ENCODE data around the gene NEU3. TPM values are rescaled to one million over a fixed set of nuclear protein-coding genes. Genes with fewer than 3 reads are reported as not detected.

The NEU3 gene
- total RNA-seq, 4 donors from 2014 or later, result 2.6 to 11.7 (median 3.9) TPM

GRCh38 chr11:74992852-74993251, 4.1 kb downstream of the NEU3 start:
- H3K36me3 ChIP-seq, result no peaks in the 10 kb centered on the region

DNA sequence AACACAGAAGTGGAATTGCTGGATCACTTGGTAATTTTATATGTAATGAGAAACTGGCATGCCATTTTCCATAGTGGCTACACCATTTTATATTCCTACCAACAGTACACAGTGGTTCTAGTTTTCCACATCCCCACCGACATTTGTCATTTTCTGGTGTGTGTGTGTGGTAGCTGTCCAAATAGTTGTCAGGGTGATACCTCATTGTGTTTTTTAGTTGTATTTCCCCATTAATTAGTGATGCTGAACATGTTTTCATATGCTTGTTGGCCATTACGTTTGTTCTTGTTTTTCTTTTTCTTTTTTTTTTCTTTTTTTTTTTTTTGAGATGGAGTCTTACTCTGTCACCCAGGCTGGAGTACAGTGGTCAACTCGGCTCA, 12.2 kb downstream of the NEU3 start:
- WGBS, 2 donors (ENCODE audit: low coverage in 1 of 2), result 90 to 100% methylated on average over 2 to 3 of the region's 3 CpGs
- in situ Hi-C loops (cut with MboI; ENCODE audit: low pct_ligation_motif_present in 1 of 4, low pct_unique_long_range_greater_than_20kb in 1 of 4, low sequenced_read_pairs in 3 of 4), result loop anchor here in 1 of 4 donors (25.0 kb wide), 1 partner anchor 236 kb away; the partner anchor contains the start of gene TPBGL
- DNase-seq, result no peak
- TF ChIP-seq POLR2AphosphoS5 (IDR thresholded peaks at IDR 0.05) (no peak), EP300 (IDR thresholded peaks at IDR 0.05; ENCODE audit: low read depth) (no peak), CTCF (IDR thresholded peaks at IDR 0.05) (no peak), POLR2A (IDR thresholded peaks at IDR 0.05) (no peak)
- no peak overlapping the region for H3K27ac ChIP-seq
- H3K9me3 ChIP-seq, result no peaks in the 10 kb centered on the region
- no peaks in the 10 kb centered on the region for H3K27me3 ChIP-seq
- H3K4me1 ChIP-seq, result no peaks in the 10 kb centered on the region
- intact Hi-C loops (cut with DNase I; ENCODE audit: low total_unique reads), result no loop called here
- H3K36me3 ChIP-seq, result peaks cover 0 to 12% (median 4%) of the 10 kb centered on the region in 4 donors
- H3K4me3 ChIP-seq, result no peak overlapping the region

More at GRCh38 chr11:74992852-74993251, 4.1 kb downstream of the NEU3 start:
- Histone ChIP-seq H3K27me3 (no peaks in the 10 kb centered on the region), H3K4me1 (peaks cover 0 to 19% (median 5%) of the 10 kb centered on the region in 4 donors), H3K9me3 (no peaks in the 10 kb centered on the region), H3K27ac (no peak overlapping the region), H3K4me3 (no peak overlapping the region)
- in situ Hi-C loops (cut with MboI; ENCODE audit: low pct_ligation_motif_present in 1 of 4, low pct_unique_long_range_greater_than_20kb in 1 of 4, low sequenced_read_pairs in 3 of 4), result no loop called here
- TF ChIP-seq POLR2AphosphoS5 (IDR thresholded peaks at IDR 0.05) (no peak), POLR2A (IDR thresholded peaks at IDR 0.05) (no peak), CTCF (IDR thresholded peaks at IDR 0.05) (no peak), EP300 (IDR thresholded peaks at IDR 0.05; ENCODE audit: low read depth) (no peak)
- no peak for DNase-seq
- 83 to 86% methylated on average over 3 to 5 of the region's 5 CpGs for WGBS, 2 donors (ENCODE audit: low coverage in 1 of 2)
- intact Hi-C loops (cut with DNase I; ENCODE audit: low total_unique reads), result no loop called here

- WGBS, 2 donors (ENCODE audit: low coverage in 1 of 2), result 96 to 98% methylated on average over 3 of the region's 3 CpGs
- Histone ChIP-seq H3K9me3 (no peaks in the 10 kb centered on the region), H3K27me3 (no peaks in the 10 kb centered on the region), H3K4me3 (no peak overlapping the region), H3K4me1 (no peaks in the 10 kb centered on the region), H3K27ac (no peak overlapping the region), H3K36me3 (peaks cover 0 to 12% (median 5%) of the 10 kb centered on the region in 4 donors)
- in situ Hi-C loops (cut with MboI; ENCODE audit: low pct_ligation_motif_present in 1 of 4, low pct_unique_long_range_greater_than_20kb in 1 of 4, low sequenced_read_pairs in 3 of 4) (loop anchor here in 1 of 4 donors (25.0 kb wide), 1 partner anchor 236 kb away; the partner anchor contains the start of gene TPBGL), intact Hi-C loops (cut with DNase I; ENCODE audit: low total_unique reads) (no loop called here)
- no peak for DNase-seq
- TF ChIP-seq CTCF (IDR thresholded peaks at IDR 0.05), result no peak
- TF ChIP-seq POLR2A (IDR thresholded peaks at IDR 0.05), result no peak
- TF ChIP-seq EP300 (IDR thresholded peaks at IDR 0.05; ENCODE audit: low read depth), result no peak
- no peak for TF ChIP-seq POLR2AphosphoS5 (IDR thresholded peaks at IDR 0.05)
Measured at GRCh38 chr11:75001686-75002085, 13.0 kb downstream of the NEU3 start.

DNA sequence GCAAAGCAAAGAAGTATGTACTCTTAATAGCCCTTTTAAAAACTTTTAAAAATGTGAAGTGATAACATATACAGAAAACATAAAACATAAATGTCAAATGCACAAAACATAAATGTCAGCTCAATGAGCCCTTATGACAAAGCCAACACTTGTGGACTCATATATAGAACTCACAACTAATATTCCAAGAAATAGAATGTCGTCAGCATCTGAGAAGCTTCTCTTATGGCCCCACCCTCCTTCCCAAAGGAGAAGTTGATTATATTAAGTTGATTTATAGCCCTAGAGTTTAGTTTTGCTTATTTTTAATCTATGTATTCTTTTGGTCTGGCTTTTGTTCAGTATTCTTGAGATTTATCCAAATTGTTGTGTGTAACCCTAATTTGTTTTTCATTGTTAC, 13.8 kb downstream of the NEU3 start:
- no peak for DNase-seq
- H3K9me3 ChIP-seq, result no peaks in the 10 kb centered on the region
- WGBS, 2 donors (ENCODE audit: low coverage in 1 of 2), result 83 to 88% methylated on average over 1 of the region's 1 CpG

More for the DNA sequence above, 13.8 kb downstream of the NEU3 start:
- peaks cover 0 to 12% (median 5%) of the 10 kb centered on the region in 4 donors for H3K36me3 ChIP-seq
- in situ Hi-C loops (cut with MboI; ENCODE audit: low pct_ligation_motif_present in 1 of 4, low pct_unique_long_range_greater_than_20kb in 1 of 4, low sequenced_read_pairs in 3 of 4) (loop anchor here in 1 of 4 donors (25.0 kb wide), 1 partner anchor 235 kb away; the partner anchor contains the start of gene TPBGL), intact Hi-C loops (cut with DNase I; ENCODE audit: low total_unique reads) (no loop called here)
- H3K27ac ChIP-seq, result no peak overlapping the region
- H3K4me1 ChIP-seq, result no peaks in the 10 kb centered on the region
- no peak overlapping the region for H3K4me3 ChIP-seq
- no peaks in the 10 kb centered on the region for H3K27me3 ChIP-seq
- TF ChIP-seq EP300 (IDR thresholded peaks at IDR 0.05; ENCODE audit: low read depth), result no peak
- no peak for TF ChIP-seq CTCF (IDR thresholded peaks at IDR 0.05)
- no peak for TF ChIP-seq POLR2AphosphoS5 (IDR thresholded peaks at IDR 0.05)
- TF ChIP-seq POLR2A (IDR thresholded peaks at IDR 0.05), result no peak

All from transverse colon (tissue), 4 donors.